Ovary (tissue), 9 donors: ENCODE measurements around the gene B3GALNT2. TPM values are rescaled to one million over a fixed set of nuclear protein-coding genes. Genes with fewer than 3 reads are reported as not detected.
"Not testable (repeated sequence)": the region's sequence is repeated elsewhere in the genome, so short reads cannot be mapped to it uniquely, and the experiment has no call there.

Experiments used
- DNase-seq, 5 donors: peaks; one replicate each; pipeline ENCODE4 v3.0.0-alpha.2; 2019 to 2020
- H3K27ac ChIP-seq, 2 donors: fragments of 200-600 bp; one replicate each; pipeline versions ENCODE4 v1.5.1 to v1.8.0; 2019 to 2022
- H3K27me3 ChIP-seq: fragments of 200-600 bp; one replicate; pipeline ENCODE4 v1.8.0; 2022
- H3K36me3 ChIP-seq: fragments of 200-600 bp; sonication (generic); one replicate; pipeline ENCODE4 v1.5.1; 2019
- H3K4me1 ChIP-seq: one replicate; pipeline ENCODE4 v1.8.1; 2013; ENCODE audit warnings: mild to moderate bottlenecking, moderate library complexity; ENCODE audit not compliant: insufficient read depth
- H3K4me3 ChIP-seq: fragments of 200-600 bp; sonication (generic); one replicate; pipeline ENCODE4 v1.5.1; 2017
- H3K9me3 ChIP-seq, 2 donors: fragments of 200-600 bp in 1 of 2; sonication (generic) in 1 of 2; one replicate each; pipeline versions ENCODE4 v1.5.1 to v1.8.1; 2013 to 2019; ENCODE audit warnings: mild to moderate bottlenecking in 1 of 2, moderate library complexity in 1 of 2
- CTCF ChIP-seq, 3 donors: fragments of 450-650 bp in 2 of 3; fragments of 200-600 bp in 1 of 3; IDR thresholded peaks; one replicate each; pipeline versions ENCODE4 v1.5.1 to v1.8.0; 2016 to 2022; ENCODE audit warnings: antibody characterized with exemption in 3 of 3, mild to moderate bottlenecking in 1 of 3
- EP300 ChIP-seq: sonication (generic); formaldehyde crosslinking; IDR thresholded peaks from one replicate; pipeline ENCODE4 v1.6.1; 2017; ENCODE audit warnings: antibody characterized with exemption
- POLR2A ChIP-seq: fragments of 450-650 bp; IDR thresholded peaks from one replicate; pipeline ENCODE4 v1.6.1; 2017; ENCODE audit warnings: antibody characterized with exemption, mild to moderate bottlenecking, moderate library complexity
- WGBS, 3 donors: extraction: QIAGEN DNeasy Blood & Tissue Kit in 1 of 3; methylation state at CpG; one replicate each; pipeline versions ENCODE4 v1.1.5 to v1.1.7; 2013 to 2017; 5-methylcytosine and 5-hydroxymethylcytosine counted together
- intact Hi-C, 4 donors: fragments of 100-400 bp; cut with DNase I; formaldehyde crosslinking; loops; one replicate each; pipeline versions ENCODE4 v1.11.0 to v1.15.1; 2022 to 2023
- polyA plus RNA-seq, 2 donors: library from polyadenylated mRNA; stranded (reverse); fragments of 200-250 nt in 1 of 2; fragments of 350-450 nt in 1 of 2; fragmentation: Illumina TruSeq in 1 of 2; extraction: RNeasy Lipid Tissue Mini Kit (QIAGEN cat#74804) in 1 of 2; gene quantifications; one replicate each; pipeline ENCODE4 v1.2.3, GENCODE V29; 2013 to 2014
- total RNA-seq, 7 donors: library from RNA; depleted of rRNA in 2 of 7; stranded (reverse); fragments of >200 nt in 2 of 7; fragmentation: NEBNext Ultra II Directional in 3 of 7; extraction: Animal tissue kit (Norgen Biotek cat#: 25700) in 3 of 7; gene quantifications; one replicate each; pipeline versions ENCODE4 v1.1.0 to v1.2.4, GENCODE V29; 2016 to 2023
- donor health status: DM: no; HTN: no; CAD: no; lungs with moderate emphysema.
- donor health status: DM: no; HTN: no; CAD: no.
- donor health status: Bipolar disorder and iron deficiency.
- donor health status: DM: yes; HTN: yes; CAD: no.
- donor health status: DM: no; HTN: no; CAD: no.
- donor health status: DM: yes; HTN: yes; CAD: no.

B3GALNT2 gene
- total and polyA plus RNA-seq, 9 donors = 6.2 to 21.5 (median 18.0) TPM

- Histone ChIP-seq H3K4me1 (no peaks in the 10 kb centered on the region), H3K9me3 (no peaks in the 10 kb centered on the region), H3K27me3 (no peaks in the 10 kb centered on the region), H3K36me3 (no peaks in the 10 kb centered on the region), H3K27ac (no peak overlapping the region), H3K4me3 (no peak overlapping the region)
- intact Hi-C loops = no loop called here
- TF ChIP-seq EP300 (no peak), CTCF (IDR thresholded peaks at IDR 0.05) (no peak), POLR2A (no peak)
- DNase-seq = no peak
- WGBS, 3 donors = 90 to 92% (median 90%) methylated on average over 9 of the region's 9 CpGs
Measured at GRCh38 chr1:235545292-235545930, 41.2 kb upstream of the B3GALNT2 start.

GRCh38 chr1:235542845-235543244 lies 38.6 kb upstream of the B3GALNT2 start:
- H3K4me1 ChIP-seq, H3K27me3 ChIP-seq, H3K36me3 ChIP-seq, H3K27ac ChIP-seq, DNase-seq, intact Hi-C loops, H3K4me3 ChIP-seq, H3K9me3 ChIP-seq: not testable (repeated sequence)
- WGBS, 3 donors = 72 to 82% (median 72%) methylated on average over 7 of the region's 7 CpGs

- intact Hi-C loops = no loop called here
- 38 to 52% (median 39%) methylated on average over 8 of the region's 8 CpGs for WGBS, 3 donors
- Histone ChIP-seq H3K9me3 (no peaks in the 10 kb centered on the region), H3K27me3 (no peaks in the 10 kb centered on the region), H3K36me3 (no peaks in the 10 kb centered on the region), H3K4me3 (no peak overlapping the region), H3K27ac (no peak overlapping the region), H3K4me1 (no peaks in the 10 kb centered on the region)
- no peak for TF ChIP-seq EP300
- no peak for TF ChIP-seq POLR2A
- no peak for TF ChIP-seq CTCF (IDR thresholded peaks at IDR 0.05)
- no peak for DNase-seq
Measured at GRCh38 chr1:235533476-235534168, 29.4 kb upstream of the B3GALNT2 start.

- no peak for DNase-seq
- TF ChIP-seq CTCF (IDR thresholded peaks at IDR 0.05) = no peak
- no peak for TF ChIP-seq POLR2A
- no peak for TF ChIP-seq EP300
- intact Hi-C loops = no loop called here
- no peak overlapping the region for H3K4me3 ChIP-seq
- H3K4me1 ChIP-seq = no peaks in the 10 kb centered on the region
- WGBS, 3 donors = 79 to 82% (median 81%) methylated on average over 2 of the region's 2 CpGs
- no peaks in the 10 kb centered on the region for H3K27me3 ChIP-seq
- no peak overlapping the region for H3K27ac ChIP-seq
- no peaks in the 10 kb centered on the region for H3K36me3 ChIP-seq
- H3K9me3 ChIP-seq = no peaks in the 10 kb centered on the region
Measured at GRCh38 chr1:235532360-235532759, 28.1 kb upstream of the B3GALNT2 start.

GRCh38 chr1:235527196-235527814 lies 23.1 kb upstream of the B3GALNT2 start:
- intact Hi-C loops = no loop called here
- TF ChIP-seq POLR2A = no peak
- no peak for TF ChIP-seq CTCF (IDR thresholded peaks at IDR 0.05)
- no peak for TF ChIP-seq EP300
- no peaks in the 10 kb centered on the region for H3K4me1 ChIP-seq

More at GRCh38 chr1:235527196-235527814, 23.1 kb upstream of the B3GALNT2 start:
- no peak overlapping the region for H3K27ac ChIP-seq
- no peak for DNase-seq
- H3K4me3 ChIP-seq = no peak overlapping the region
- H3K36me3 ChIP-seq = no peaks in the 10 kb centered on the region
- no peaks in the 10 kb centered on the region for H3K9me3 ChIP-seq
- 89 to 91% (median 90%) methylated on average over 4 of the region's 4 CpGs for WGBS, 3 donors
- no peaks in the 10 kb centered on the region for H3K27me3 ChIP-seq
